ENCODE results near the gene PPP4R4. TPM values are rescaled to one million over a fixed set of nuclear protein-coding genes. Genes with fewer than 3 reads are reported as not detected.

The PPP4R4 gene
- total RNA-seq, 1 experiment from 2014 or later, result 1.1 TPM

GRCh38 chr14:94172545-94172944 is 1.6 kb upstream of the PPP4R4 start:
- DNase-seq (ENCODE audit: low read depth, low spot score) (no peak), ATAC-seq (no peak)
- Histone ChIP-seq H3K4me1 (ENCODE audit: control insufficient read depth, insufficient read depth, low read length) (peaks cover 4% of the 10 kb centered on the region), H3K4me3 (ENCODE audit: low read depth in 2 of 2, low read length in 2 of 2) (no peak overlapping the region), H3K9me3 (ENCODE audit: control insufficient read depth, insufficient read depth, low read depth, low read length) (no peaks in the 10 kb centered on the region), H3K27ac (ENCODE audit: low read length) (no peak overlapping the region), H3K36me3 (ENCODE audit: control insufficient read depth, insufficient read depth, low read length) (no peaks in the 10 kb centered on the region; the same call in 1 of the 2 replicates), H3K27me3 (ENCODE audit: control insufficient read depth, insufficient read depth, low read length) (peaks cover 2% of the 10 kb centered on the region; the same call in 1 of the 2 replicates)
- in situ Hi-C loops (cut with HindIII; ENCODE audit: low pct_unique_long_range_greater_than_20kb, low sequenced_read_pairs), result no loop called here
- intact Hi-C loops (cut with micrococcal nuclease; ENCODE audit: unreplicated experiment), result no loop called here
- no TSS peak for BruUV-seq (replicated peaks)
- TF ChIP-seq TCF7L2 (IDR thresholded peaks at IDR 0.05; ENCODE audit: low read depth, low read length) (no peak), SIN3A (IDR thresholded peaks at IDR 0.05; ENCODE audit: borderline replicate concordance, insufficient read depth, low read depth, low read length) (no peak), POLR2AphosphoS5 (IDR thresholded peaks at IDR 0.05; ENCODE audit: low read depth, low read length) (no peak)
- TF ChIP-seq, protein P1, sequence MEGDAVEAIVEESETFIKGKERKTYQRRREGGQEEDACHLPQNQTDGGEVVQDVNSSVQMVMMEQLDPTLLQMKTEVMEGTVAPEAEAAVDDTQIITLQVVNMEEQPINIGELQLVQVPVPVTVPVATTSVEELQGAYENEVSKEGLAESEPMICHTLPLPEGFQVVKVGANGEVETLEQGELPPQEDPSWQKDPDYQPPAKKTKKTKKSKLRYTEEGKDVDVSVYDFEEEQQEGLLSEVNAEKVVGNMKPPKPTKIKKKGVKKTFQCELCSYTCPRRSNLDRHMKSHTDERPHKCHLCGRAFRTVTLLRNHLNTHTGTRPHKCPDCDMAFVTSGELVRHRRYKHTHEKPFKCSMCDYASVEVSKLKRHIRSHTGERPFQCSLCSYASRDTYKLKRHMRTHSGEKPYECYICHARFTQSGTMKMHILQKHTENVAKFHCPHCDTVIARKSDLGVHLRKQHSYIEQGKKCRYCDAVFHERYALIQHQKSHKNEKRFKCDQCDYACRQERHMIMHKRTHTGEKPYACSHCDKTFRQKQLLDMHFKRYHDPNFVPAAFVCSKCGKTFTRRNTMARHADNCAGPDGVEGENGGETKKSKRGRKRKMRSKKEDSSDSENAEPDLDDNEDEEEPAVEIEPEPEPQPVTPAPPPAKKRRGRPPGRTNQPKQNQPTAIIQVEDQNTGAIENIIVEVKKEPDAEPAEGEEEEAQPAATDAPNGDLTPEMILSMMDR (IDR thresholded peaks at IDR 0.05), result no peak
- TF ChIP-seq, protein P2, sequence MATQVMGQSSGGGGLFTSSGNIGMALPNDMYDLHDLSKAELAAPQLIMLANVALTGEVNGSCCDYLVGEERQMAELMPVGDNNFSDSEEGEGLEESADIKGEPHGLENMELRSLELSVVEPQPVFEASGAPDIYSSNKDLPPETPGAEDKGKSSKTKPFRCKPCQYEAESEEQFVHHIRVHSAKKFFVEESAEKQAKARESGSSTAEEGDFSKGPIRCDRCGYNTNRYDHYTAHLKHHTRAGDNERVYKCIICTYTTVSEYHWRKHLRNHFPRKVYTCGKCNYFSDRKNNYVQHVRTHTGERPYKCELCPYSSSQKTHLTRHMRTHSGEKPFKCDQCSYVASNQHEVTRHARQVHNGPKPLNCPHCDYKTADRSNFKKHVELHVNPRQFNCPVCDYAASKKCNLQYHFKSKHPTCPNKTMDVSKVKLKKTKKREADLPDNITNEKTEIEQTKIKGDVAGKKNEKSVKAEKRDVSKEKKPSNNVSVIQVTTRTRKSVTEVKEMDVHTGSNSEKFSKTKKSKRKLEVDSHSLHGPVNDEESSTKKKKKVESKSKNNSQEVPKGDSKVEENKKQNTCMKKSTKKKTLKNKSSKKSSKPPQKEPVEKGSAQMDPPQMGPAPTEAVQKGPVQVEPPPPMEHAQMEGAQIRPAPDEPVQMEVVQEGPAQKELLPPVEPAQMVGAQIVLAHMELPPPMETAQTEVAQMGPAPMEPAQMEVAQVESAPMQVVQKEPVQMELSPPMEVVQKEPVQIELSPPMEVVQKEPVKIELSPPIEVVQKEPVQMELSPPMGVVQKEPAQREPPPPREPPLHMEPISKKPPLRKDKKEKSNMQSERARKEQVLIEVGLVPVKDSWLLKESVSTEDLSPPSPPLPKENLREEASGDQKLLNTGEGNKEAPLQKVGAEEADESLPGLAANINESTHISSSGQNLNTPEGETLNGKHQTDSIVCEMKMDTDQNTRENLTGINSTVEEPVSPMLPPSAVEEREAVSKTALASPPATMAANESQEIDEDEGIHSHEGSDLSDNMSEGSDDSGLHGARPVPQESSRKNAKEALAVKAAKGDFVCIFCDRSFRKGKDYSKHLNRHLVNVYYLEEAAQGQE (IDR thresholded peaks at IDR 0.05; ENCODE audit: insufficient read depth in 1 of 2, low read depth in 2 of 2, low read length in 1 of 2), result no peak
- POLR2A ChIA-PET, result no interaction called here
- CTCF ChIA-PET, result no interaction called here

DNA sequence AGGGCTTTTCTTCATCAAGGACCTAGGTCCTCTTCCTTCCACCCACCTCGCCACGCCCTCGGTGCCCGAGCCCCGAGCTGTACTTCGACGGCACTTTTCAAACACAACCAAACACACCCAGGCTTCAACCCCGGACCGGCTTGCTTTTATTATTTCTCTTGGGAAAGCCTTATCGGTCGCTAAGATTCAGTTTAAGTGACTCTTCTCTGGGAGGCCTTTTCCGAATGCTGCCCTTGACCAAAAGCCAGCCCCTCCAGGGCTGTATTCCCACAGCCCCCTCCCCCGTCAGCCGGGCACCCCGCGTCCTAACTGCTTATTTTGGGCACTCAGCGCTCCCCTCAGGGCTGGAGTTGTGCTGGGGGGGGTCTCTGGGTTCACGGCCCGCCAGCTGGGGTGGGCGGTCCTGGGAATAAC is 644 bp upstream of the PPP4R4 start:
- intact Hi-C loops (cut with micrococcal nuclease; ENCODE audit: unreplicated experiment) (no loop called here), in situ Hi-C loops (cut with HindIII; ENCODE audit: low pct_unique_long_range_greater_than_20kb, low sequenced_read_pairs) (no loop called here)
- Histone ChIP-seq H3K27me3 (ENCODE audit: control insufficient read depth, insufficient read depth, low read length) (peaks cover 4% of the 10 kb centered on the region; the same call in 1 of the 2 replicates), H3K4me3 (ENCODE audit: low read depth in 2 of 2, low read length in 2 of 2) (peak overlapping the region; percentile 54 to 63), H3K4me1 (ENCODE audit: control insufficient read depth, insufficient read depth, low read length) (peaks cover 4% of the 10 kb centered on the region), H3K27ac (ENCODE audit: low read length) (no peak overlapping the region), H3K9me3 (ENCODE audit: control insufficient read depth, insufficient read depth, low read depth, low read length) (no peaks in the 10 kb centered on the region), H3K36me3 (ENCODE audit: control insufficient read depth, insufficient read depth, low read length) (no peaks in the 10 kb centered on the region; the same call in 1 of the 2 replicates)
- no TSS peak for BruUV-seq (replicated peaks)
- POLR2A ChIA-PET, result no interaction called here
- ATAC-seq (peak; percentile 17; the same call in 1 of the 2 replicates), DNase-seq (ENCODE audit: low read depth, low spot score) (no peak)
- no peak for TF ChIP-seq TCF7L2 (IDR thresholded peaks at IDR 0.05; ENCODE audit: low read depth, low read length)
- TF ChIP-seq, protein P2 (IDR thresholded peaks at IDR 0.05; ENCODE audit: insufficient read depth in 1 of 2, low read depth in 2 of 2, low read length in 1 of 2), result no peak
- TF ChIP-seq SIN3A (IDR thresholded peaks at IDR 0.05; ENCODE audit: borderline replicate concordance, insufficient read depth, low read depth, low read length), result no peak
- TF ChIP-seq, protein P1 (IDR thresholded peaks at IDR 0.05), result no peak
- no peak for TF ChIP-seq POLR2AphosphoS5 (IDR thresholded peaks at IDR 0.05; ENCODE audit: low read depth, low read length)
- CTCF ChIA-PET, result interaction anchor here (0.6 to 0.9 kb wide), 2 partner anchors 37 to 40 kb away, joined by 3 read pairs; no protein-coding TSS in a partner anchor
